ENCODE data around the gene TSPAN16.
"Not testable (repeated sequence)": the region's sequence is repeated elsewhere in the genome, so short reads cannot be mapped to it uniquely, and the experiment has no call there.

The TSPAN16 gene

GRCh38 chr19:11321191-11322126 lies 25.5 kb downstream of the TSPAN16 start:
- no peak for DNase-seq

- DNase-seq: no peak
Observed at GRCh38 chr19:11322269-11323024, 26.5 kb downstream of the TSPAN16 start.

- no peak for DNase-seq
Observed at GRCh38 chr19:11323601-11324078, 27.7 kb downstream of the TSPAN16 start.

- peak; percentile 51 for DNase-seq
Observed at GRCh38 chr19:11324079-11324661, 28.2 kb downstream of the TSPAN16 start.

GRCh38 chr19:11324748-11325389 lies 28.9 kb downstream of the TSPAN16 start:
- no peak for DNase-seq

GRCh38 chr19:11325544-11325943 lies 29.6 kb downstream of the TSPAN16 start:
- no peak for DNase-seq

GRCh38 chr19:11330127-11330526 lies 34.2 kb downstream of the TSPAN16 start:
- DNase-seq: no peak

- no peak for DNase-seq
Observed at GRCh38 chr19:11331502-11331901, 35.5 kb downstream of the TSPAN16 start.

GRCh38 chr19:11332822-11333221 lies 36.9 kb downstream of the TSPAN16 start:
- no peak for DNase-seq

- not testable (repeated sequence) for DNase-seq
Observed at GRCh38 chr19:11333838-11334237, 37.9 kb downstream of the TSPAN16 start.

- no peak for DNase-seq
Observed at GRCh38 chr19:11335449-11336146, 39.6 kb downstream of the TSPAN16 start.

- DNase-seq: peak; percentile 22
Observed at GRCh38 chr19:11337080-11337479, 41.1 kb downstream of the TSPAN16 start.

GRCh38 chr19:11338121-11338520 lies 42.2 kb downstream of the TSPAN16 start:
- DNase-seq: no peak

- DNase-seq: no peak
Observed at GRCh38 chr19:11338569-11339253, 42.8 kb downstream of the TSPAN16 start.

- DNase-seq: peak; percentile 85
Observed at GRCh38 chr19:11339254-11340098, 43.5 kb downstream of the TSPAN16 start, which contains the start of gene RAB3D. Gene RAB3D (minus strand): TSS chr19:11339657. CDS start chr19:11337399, 2,258 bp downstream.

GRCh38 chr19:11340099-11340467 lies 44.1 kb downstream of the TSPAN16 start:
- DNase-seq: not testable (repeated sequence)

- no peak for DNase-seq
Observed at GRCh38 chr19:11342429-11342828, 46.5 kb downstream of the TSPAN16 start.

GRCh38 chr19:11345122-11345803 lies 49.3 kb downstream of the TSPAN16 start:
- DNase-seq: peak; percentile 4

GRCh38 chr19:11346104-11346940 lies 50.4 kb downstream of the TSPAN16 start, which contains the start of the genes CCDC159 and TMEM205:
Gene CCDC159 (plus strand): TSS chr19:11346519. CDS start chr19:11346607, 88 bp downstream.
Gene TMEM205 (minus strand): TSS chr19:11346268. CDS start chr19:11345619, 649 bp downstream.
- DNase-seq: peak; percentile 99
